Measurements from ENCODE around the gene DAB1. TPM values are rescaled to one million over a fixed set of nuclear protein-coding genes. Genes with fewer than 3 reads are reported as not detected.

The DAB1 gene
- total and polyA plus RNA-seq, 10 of the 15 experiments (the other 5 are each of a cell fraction or from before 2014, with no cell fraction given), result 0.02 to 0.10 (median 0.03) TPM; not detected in 5

- ChIA-PET CTCF (no interaction called here), SMC1A (ENCODE audit: uncharacterized antibody, unreplicated experiment) (interaction anchor here (0.6 kb wide), 1 partner anchor 67 kb away, joined by 3 read pairs; no protein-coding TSS in a partner anchor), RAD21 (ENCODE audit: unreplicated experiment) (no interaction called here), POLR2A (no interaction called here)
- H3K4me3 ChIP-seq, result no peak overlapping the region
- DNase-seq (ENCODE audit: low read depth, low spot score) (no peak), FAIRE-seq (no peak), ATAC-seq (no peak)
- no peaks in the 10 kb centered on the region for H3K27me3 ChIP-seq (replicated peaks in 1 of 2; ENCODE audit: control insufficient read depth in 2 of 2, insufficient read depth in 2 of 2, low read length in 1 of 2)
- no peak overlapping the region for H3K4me2 ChIP-seq (ENCODE audit: control insufficient read depth, insufficient read depth)
- TF ChIP-seq FOXM1 (IDR thresholded peaks at IDR 0.05; ENCODE audit: low read depth, low read length) (no peak), STAT3 (IDR thresholded peaks at IDR 0.05; ENCODE audit: low read depth, low read length) (no peak), GABPA (IDR thresholded peaks at IDR 0.05; ENCODE audit: low read depth) (no peak), CBX5 (IDR thresholded peaks at IDR 0.05; ENCODE audit: low read depth) (no peak), HSF1 (IDR thresholded peaks at IDR 0.05; ENCODE audit: low read depth, low read length) (no peak), PML (IDR thresholded peaks at IDR 0.05; ENCODE audit: low read length) (no peak), MEF2A (IDR thresholded peaks at IDR 0.05; ENCODE audit: insufficient read depth, low read depth, low read length) (no peak), ELK1 (IDR thresholded peaks at IDR 0.05; ENCODE audit: low read depth, low read length) (no peak)
- no peaks in the 10 kb centered on the region for H3K36me3 ChIP-seq (ENCODE audit: control insufficient read depth in 2 of 2, insufficient read depth in 2 of 2, low read length in 1 of 2)
- H3K27ac ChIP-seq (ENCODE audit: control insufficient read depth, insufficient read depth), result no peak overlapping the region
- WGBS (ENCODE audit: insufficient coverage, insufficient replicate concordance, low lambda C conversion rate, missing lambda C conversion rate), result 54% methylated on average over 2 of the region's 2 CpGs
- no peaks in the 10 kb centered on the region for H3K79me2 ChIP-seq (ENCODE audit: control insufficient read depth, insufficient read depth, low read length)
- H3K9me3 ChIP-seq (replicated peaks; ENCODE audit: control insufficient read depth, insufficient read depth, low read length), result no peaks in the 10 kb centered on the region
- no TSS peak for BruUV-seq (replicated peaks)
- no peaks in the 10 kb centered on the region for H4K20me1 ChIP-seq (ENCODE audit: control insufficient read depth, insufficient read depth)
- no peak overlapping the region for H2AFZ ChIP-seq (ENCODE audit: control insufficient read depth, low read depth, low read length)
- intact Hi-C loops (cut with micrococcal nuclease; ENCODE audit: unreplicated experiment) (no loop called here), in situ Hi-C loops (cut with MboI) (no loop called here)
- H3K4me1 ChIP-seq (ENCODE audit: control insufficient read depth, insufficient read depth, low read length), result no peaks in the 10 kb centered on the region
- no peak overlapping the region for H3K9ac ChIP-seq (ENCODE audit: control insufficient read depth, insufficient read depth, low read length)
Measured at GRCh38 chr1:57461405-57461804, 37.5 kb upstream of the DAB1 start.
